ENCODE data around the gene FAM13C.
"Not testable (repeated sequence)": the region's sequence is repeated elsewhere in the genome, so short reads cannot be mapped to it uniquely, and the experiment has no call there.

FAM13C gene

GRCh38 chr10:59227136-59227673 lies 135.1 kb downstream of the FAM13C start:
- Histone ChIP-seq H3K27me3 (no peaks in the 10 kb centered on the region), H3K36me3 (no peaks in the 10 kb centered on the region), H3K9me3 (no peaks in the 10 kb centered on the region), H3K4me3 (no peak overlapping the region), H3K4me1 (no peaks in the 10 kb centered on the region), H3K27ac (no peak overlapping the region)
- intact Hi-C loops (cut with DNase I; ENCODE audit: low total_unique reads): no loop called here
- DNase-seq: no peak
- no peak for TF ChIP-seq CTCF (IDR thresholded peaks at IDR 0.05)

DNA sequence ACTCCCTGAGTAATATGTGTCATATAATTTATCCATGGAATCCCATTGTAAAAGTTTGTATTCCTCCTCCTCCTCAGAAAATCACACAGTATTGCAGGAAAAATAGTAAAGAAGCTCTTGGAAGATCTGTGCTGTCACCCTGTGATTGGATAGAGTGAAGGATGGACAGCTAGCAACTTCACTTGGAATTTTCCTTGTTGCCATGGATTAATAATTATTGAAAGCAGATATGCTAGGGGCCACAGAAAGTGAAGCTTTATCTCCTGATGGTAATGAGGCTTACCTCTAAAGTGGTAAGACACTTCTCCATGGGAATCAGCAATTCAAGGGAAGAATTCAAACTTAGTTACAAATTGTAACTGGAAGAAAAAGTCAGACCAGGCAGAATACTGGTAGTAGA lies 137.1 kb downstream of the FAM13C start:
- no peaks in the 10 kb centered on the region for H3K36me3 ChIP-seq
- no peak for TF ChIP-seq CTCF (IDR thresholded peaks at IDR 0.05)
- intact Hi-C loops (cut with DNase I; ENCODE audit: low total_unique reads): no loop called here
- H3K4me3 ChIP-seq: no peak overlapping the region
- DNase-seq: no peak
- H3K9me3 ChIP-seq: no peaks in the 10 kb centered on the region
- H3K27ac ChIP-seq: no peak overlapping the region
- H3K4me1 ChIP-seq: no peaks in the 10 kb centered on the region
- no peaks in the 10 kb centered on the region for H3K27me3 ChIP-seq

- H3K4me3 ChIP-seq; intact Hi-C loops (cut with DNase I; ENCODE audit: low total_unique reads); H3K36me3 ChIP-seq; H3K27ac ChIP-seq; H3K4me1 ChIP-seq; DNase-seq; H3K9me3 ChIP-seq; H3K27me3 ChIP-seq: not testable (repeated sequence)
Observed at GRCh38 chr10:59223597-59223996, 138.8 kb downstream of the FAM13C start.

DNA sequence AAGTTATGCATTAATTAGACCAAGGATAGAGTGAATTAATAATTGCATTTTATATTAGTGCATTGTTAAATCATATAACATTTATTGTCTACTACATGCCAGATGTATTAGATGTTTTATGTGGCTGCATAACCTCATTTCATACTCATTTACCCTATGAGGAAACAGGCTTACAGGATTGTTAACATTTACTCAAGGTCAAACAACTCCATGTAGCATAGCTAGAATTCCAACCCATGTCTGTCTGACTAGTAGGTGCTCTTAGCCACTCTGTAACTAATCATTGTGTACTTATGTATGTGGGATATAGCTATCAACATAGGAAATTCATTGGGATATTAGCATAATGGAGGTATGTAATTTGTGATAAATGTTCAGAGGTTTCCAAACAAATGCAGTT lies 139.6 kb downstream of the FAM13C start:
- no peaks in the 10 kb centered on the region for H3K27me3 ChIP-seq
- H3K4me1 ChIP-seq: no peaks in the 10 kb centered on the region
- H3K4me3 ChIP-seq: no peak overlapping the region
- H3K9me3 ChIP-seq: no peaks in the 10 kb centered on the region
- H3K36me3 ChIP-seq: no peaks in the 10 kb centered on the region
- TF ChIP-seq CTCF (IDR thresholded peaks at IDR 0.05): no peak
- no peak for DNase-seq
- no peak overlapping the region for H3K27ac ChIP-seq
- intact Hi-C loops (cut with DNase I; ENCODE audit: low total_unique reads): no loop called here

DNA sequence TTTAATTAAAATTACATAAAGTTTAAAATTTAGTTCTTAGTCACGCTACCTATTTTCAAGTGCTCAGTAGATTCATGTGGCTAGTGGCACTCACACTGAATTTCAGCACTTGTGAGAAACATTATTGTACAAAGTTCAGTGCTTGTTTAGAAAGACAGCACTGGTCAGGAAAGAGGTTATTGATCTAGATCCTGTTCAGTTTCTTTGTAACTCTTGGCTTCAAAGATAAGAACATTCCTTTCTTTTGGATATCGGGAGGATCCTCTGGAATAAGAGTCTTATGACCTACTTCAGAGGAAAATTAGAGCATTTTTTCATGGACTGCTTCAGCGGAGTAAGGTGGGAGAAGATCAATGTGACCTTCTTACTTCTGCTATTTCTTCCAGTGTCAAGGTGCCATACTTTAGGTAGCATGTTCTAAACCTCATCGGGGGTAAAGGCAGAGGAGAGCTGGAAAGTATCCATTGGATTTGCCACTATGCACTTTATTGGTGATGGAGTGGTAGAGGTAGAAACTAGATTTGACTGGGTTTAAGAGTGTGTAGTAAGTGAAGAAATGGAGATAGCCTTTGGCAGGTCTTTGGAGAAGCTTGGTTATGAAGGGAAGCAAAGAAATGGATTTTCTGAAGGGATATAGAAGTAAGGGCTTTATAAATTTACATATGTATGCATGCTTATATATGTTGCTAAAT lies 146.0 kb downstream of the FAM13C start:
- no peak overlapping the region for H3K27ac ChIP-seq
- H3K27me3 ChIP-seq: no peaks in the 10 kb centered on the region
- H3K36me3 ChIP-seq: no peaks in the 10 kb centered on the region
- no peak overlapping the region for H3K4me3 ChIP-seq
- H3K9me3 ChIP-seq: no peaks in the 10 kb centered on the region
- no peak for DNase-seq
- intact Hi-C loops (cut with DNase I; ENCODE audit: low total_unique reads): no loop called here
- no peak for TF ChIP-seq CTCF (IDR thresholded peaks at IDR 0.05)
- no peaks in the 10 kb centered on the region for H3K4me1 ChIP-seq

GRCh38 chr10:59214160-59214559 lies 148.2 kb downstream of the FAM13C start:
- no peak for TF ChIP-seq CTCF (IDR thresholded peaks at IDR 0.05)
- H3K36me3 ChIP-seq: no peaks in the 10 kb centered on the region
- intact Hi-C loops (cut with DNase I; ENCODE audit: low total_unique reads): no loop called here
- H3K4me1 ChIP-seq: no peaks in the 10 kb centered on the region
- DNase-seq: no peak
- H3K27me3 ChIP-seq: no peaks in the 10 kb centered on the region
- no peak overlapping the region for H3K27ac ChIP-seq
- H3K4me3 ChIP-seq: no peak overlapping the region
- H3K9me3 ChIP-seq: no peaks in the 10 kb centered on the region
